NCI-H345 treated with DMSO at 0.1 percent for 48 hours (cell line): Measurements from ENCODE around the gene RAB6C.
"Not testable (repeated sequence)": the region's sequence is repeated elsewhere in the genome, so short reads cannot be mapped to it uniquely, and the experiment has no call there.

Experiments used
- DNase-seq: peaks from one replicate; lab custom pipeline; 2025; ENCODE audit not compliant: unreplicated experiment; lab: John Stamatoyannopoulos, UW

RAB6C gene

DNA sequence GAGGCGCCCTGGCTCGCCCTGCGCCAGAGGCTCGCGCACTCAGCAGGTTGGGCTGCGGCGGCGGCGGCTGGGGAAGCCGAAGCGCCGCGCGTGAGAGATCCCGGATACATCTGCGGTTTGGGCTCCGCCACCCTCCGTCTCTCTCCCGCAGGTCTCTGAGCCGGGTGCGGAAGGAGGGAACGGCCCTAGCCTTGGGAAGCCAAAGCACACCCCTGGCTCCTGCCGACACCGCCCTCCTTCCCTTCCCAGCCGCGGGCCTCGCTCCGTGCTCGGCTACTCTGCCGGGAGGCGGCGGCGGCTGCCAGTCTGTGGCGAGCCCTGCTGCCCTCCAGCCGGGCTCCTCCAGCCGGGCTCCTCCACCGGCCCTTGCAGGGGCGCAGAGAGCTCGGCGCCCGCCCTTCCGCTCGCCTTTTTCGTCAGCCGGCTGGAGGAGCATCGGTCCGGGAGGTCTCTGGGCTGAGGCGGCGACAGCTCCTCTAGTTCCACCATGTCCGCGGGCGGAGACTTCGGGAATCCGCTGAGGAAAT, at the start of gene RAB6C:
Gene RAB6C (plus strand): TSS at position 38 of the 527 bp plus-strand sequence. CDS start 450 bp downstream, at position 488.
- not testable (repeated sequence) for DNase-seq

DNA sequence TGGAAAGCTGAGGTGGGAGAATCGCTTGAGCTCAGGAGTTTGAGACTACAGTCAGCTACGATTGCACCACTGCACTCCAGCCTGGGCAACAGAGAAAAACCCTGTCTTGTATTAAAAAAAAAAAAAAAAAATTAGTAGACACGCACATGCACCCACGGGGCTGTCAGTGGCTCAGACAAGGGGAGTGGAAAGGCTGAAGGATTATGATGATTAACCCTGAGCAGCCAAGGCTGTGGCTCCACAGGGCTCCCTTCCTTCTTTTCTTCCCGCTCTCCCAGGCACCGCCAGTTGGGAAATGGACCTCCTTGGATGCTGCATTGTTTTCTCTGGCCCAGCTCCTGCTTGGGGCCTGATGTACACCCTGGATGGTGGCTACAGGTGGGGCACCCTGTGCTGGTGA, 49.0 kb upstream of the RAB6C start:
- no peak for DNase-seq

DNA sequence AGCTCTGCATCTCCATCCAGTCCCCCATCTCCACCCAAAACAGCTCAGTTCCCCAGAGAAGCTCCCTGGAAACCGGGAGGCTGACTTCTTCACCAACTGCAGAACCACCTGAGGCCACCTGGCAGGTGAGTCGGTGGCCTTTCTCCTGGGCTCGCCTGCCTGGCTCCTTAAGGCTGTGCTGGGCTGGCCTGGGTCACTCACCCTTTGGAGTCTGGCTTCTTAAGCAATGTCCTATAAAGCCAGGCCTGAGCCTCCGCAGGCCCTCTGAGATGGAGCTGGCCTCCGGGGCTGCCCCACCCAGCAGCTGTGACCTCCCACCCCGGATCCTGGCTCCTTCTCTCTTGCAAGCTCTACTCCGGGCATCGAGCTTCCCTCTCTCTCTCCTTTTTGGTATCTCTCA, 46.1 kb upstream of the RAB6C start:
- not testable (repeated sequence) for DNase-seq

DNA sequence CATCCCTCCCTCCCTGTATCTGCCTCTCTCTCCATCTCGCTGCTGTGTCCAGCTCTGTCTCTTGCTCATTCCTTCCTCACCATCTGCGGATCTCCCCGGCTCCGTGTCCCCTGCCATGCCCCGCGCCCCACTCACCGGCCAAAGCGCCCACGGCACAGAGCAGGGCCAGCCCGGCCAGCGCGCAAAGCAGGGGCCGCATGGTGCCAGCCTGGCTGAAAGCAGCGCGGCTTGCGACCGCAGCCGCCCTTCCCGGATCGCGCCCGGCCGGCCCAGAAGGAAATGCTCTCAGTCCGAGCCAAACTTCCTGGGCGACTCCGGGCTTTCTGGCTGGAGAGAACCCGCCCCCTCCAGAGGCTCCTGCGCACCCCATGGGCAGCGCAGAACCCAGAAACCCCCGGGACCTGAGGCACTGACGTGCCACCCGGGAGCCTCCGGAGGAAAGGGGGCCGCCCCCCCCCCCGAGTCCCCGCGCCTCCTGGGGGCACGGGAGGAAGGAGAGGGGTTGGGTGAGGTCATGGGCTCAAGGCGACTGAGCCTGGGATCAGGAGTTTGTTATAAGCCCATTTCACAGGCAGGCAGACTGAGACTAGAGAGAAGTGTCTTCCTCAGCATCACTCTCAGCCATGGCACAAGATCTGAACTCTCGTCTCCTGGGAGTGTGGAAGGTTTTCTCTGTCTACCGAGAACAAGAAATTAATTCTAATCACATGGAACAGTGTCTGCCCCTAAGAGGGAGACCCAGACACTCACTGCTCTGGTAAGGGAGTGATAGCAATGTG, 45.2 kb upstream of the RAB6C start:
- no peak for DNase-seq

DNA sequence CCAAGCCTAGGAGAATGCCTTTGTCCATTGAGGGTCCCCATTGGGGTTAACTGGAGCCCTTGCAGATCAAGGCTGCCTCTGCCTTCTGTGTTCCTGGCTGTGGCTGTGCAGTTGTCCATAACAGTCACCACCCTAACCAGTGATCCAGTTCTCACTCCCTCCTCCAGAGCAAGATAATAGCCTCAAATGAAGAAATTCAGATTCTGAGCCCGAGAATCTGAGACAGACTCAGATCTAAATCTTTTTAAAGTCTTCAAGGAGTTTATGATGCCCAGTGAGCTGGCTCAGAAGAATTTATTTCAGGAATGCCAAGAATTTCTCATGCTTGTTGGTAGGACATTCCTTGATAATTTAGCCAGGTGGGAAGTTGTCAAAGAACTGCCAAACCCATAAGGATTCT, 44.3 kb upstream of the RAB6C start:
- DNase-seq = no peak

DNA sequence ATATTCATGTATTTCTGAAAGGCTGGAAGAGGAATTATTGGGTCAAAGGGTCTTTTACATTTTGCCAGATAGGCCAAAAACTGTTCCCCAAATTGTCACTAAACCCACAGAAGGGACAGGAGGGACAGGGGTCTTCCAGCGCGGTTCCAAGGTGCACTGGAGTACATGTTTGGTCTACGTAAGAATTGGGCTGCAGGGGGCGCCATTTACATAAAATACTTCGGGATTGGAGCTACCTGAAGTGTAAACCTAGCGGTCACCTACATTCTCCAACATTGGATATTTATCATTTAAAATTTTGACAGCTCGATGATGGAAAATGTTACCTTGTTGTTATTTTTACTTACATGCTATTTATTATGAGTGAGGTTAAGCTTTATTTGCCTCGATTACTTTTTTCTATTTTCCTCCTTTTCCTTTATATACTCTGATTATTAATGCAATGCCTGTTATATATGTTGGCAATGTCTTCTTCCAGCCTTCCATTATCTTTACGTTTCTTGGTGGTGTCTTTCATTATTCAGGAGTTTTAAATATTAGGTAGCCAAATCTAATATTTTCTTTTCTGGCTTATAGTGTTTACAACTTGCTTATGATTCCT, 43.0 kb upstream of the RAB6C start:
- no peak for DNase-seq

DNA sequence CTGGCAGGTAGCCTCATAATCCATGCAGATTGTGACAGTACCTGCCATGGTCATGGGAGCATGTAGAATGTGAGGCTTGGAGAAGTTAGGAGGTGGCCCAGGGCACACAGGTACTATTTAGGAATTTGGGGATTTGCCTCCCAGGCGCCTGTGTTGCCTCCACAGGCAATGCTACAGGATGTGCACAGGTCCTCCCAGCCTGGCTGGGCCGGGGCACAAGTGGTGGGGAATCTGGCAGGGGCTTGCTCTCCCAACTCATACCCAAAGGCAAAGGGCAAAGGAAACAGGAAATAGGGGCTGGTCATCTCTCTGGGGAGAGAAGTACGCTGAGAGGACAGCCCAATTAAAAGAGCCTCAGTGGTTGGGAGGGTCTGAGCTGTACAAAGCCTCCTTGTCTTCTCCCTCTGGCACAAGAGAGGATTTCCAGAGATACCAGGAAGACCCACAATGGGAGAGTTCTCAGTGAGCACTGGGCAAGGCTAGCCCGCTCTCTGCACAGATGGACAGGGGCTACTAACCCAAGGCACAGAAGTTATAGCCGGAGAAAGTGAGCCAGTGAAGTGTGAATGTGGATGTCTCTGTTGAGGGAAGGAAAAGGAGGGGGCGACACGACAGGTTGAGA, 40.5 kb upstream of the RAB6C start:
- not testable (repeated sequence) for DNase-seq

DNA sequence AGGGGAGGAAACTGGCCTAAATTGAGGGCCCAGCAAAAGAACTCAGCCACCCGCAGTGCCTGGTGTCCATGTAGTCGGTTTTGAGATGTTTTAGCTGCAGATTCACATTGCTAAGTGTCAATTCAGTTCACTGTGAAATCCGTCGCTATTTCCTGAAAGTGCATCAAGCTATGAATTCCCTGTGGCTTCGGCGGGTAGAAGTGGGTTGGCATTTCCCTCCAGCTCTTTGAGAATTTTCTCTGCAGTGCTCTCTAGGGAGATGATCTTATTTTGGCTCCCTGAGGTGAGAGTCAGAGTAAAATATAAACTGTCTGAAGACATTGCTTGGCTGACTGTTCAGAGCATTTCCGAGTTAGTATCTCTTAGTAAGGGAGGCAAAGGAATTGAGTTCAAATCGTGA, 36.0 kb upstream of the RAB6C start:
- DNase-seq = not testable (repeated sequence)

DNA sequence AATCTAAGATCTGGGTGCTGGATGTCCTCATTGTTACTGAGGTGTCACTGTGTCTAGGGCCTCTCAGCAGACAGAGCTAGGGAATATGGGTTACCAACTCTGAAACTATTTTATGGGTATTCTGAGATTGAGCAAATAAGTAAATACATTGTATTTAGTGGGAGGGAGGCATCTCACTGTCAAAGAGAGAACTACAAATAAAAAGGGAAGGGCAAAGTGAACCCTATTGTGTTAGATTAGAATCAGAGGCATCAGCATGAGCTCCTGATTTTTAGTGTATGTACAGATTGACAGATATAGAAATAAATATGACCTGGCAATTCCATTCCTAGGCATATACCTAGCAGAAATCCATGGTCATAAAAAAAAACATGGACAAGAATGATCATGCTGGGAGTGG, 33.9 kb upstream of the RAB6C start:
- DNase-seq = no peak

DNA sequence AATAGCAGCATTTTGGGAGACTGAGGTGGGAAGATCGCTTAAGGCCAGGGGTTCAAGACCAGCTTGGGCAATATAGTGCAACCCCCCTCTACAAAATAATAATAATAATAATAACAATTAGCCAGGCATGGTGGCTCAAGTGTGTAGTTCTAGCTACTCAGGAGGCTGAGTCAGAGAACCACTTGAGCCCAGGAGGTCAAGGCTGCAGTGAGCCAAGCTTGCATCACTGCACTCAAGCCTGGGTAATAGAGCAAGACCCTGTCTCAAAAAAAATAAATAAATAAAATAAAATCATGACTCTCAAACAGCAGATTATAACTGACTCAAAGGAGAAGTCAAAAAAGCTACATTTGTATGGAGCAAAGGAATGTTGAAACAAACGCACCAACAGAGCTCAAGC, 31.8 kb upstream of the RAB6C start:
- not testable (repeated sequence) for DNase-seq

DNA sequence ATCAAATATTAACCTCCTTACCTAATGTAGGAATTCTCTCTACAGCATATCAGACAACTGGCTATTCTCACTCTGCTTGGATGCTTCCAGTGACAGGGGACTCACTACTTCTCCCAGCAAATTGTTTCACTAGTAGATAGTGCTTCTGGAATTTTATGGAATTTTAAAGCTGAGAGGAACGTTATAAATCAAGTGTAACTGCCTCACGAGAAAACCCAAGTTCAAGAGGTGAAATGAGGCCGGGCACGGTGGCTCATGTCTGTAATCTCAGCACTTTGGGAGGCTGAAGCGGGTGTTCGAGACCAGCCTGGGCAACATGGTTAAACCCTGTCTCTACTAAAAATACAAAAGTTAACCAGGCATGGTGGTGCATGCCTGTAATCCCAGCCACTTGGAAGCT, 23.3 kb upstream of the RAB6C start:
- not testable (repeated sequence) for DNase-seq

DNA sequence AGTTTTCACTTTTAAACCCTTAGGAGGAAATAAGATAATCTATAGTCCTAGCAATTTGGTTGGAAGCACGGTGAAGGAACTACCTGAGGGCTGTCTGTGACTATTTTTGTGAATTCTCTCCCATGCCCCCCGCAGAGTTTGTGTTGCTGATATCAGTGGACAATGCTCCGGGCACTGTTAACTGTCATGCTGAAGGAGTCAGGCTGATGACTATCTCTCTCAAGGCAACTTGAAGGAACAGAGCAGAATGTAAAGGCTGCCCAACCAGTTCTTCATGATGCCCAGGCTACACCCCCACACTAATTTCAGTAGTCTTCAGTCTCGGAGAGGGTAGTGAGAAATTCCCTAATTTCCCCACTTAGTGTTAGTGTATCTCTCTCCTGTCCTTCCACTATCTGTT, 21.6 kb upstream of the RAB6C start:
- no peak for DNase-seq

DNA sequence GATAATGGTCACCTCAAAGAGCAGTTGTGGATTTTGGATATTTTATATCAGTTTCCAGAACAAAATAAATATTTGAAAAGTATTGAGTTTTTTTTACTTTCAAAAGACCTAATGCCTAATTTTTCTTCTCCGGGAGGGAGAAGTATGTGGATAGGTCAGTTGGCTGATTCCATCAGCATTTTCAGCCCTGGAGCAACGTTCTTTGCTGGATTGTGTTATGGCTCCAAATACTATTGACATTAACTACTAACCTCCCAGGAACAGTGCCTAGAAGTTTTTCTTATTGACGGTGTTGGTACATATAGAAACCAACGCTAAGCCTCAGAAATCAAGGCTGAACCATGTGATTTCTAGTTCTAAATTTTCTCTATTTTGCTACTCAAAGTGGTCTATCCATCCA, 20.7 kb upstream of the RAB6C start:
- not testable (repeated sequence) for DNase-seq

DNA sequence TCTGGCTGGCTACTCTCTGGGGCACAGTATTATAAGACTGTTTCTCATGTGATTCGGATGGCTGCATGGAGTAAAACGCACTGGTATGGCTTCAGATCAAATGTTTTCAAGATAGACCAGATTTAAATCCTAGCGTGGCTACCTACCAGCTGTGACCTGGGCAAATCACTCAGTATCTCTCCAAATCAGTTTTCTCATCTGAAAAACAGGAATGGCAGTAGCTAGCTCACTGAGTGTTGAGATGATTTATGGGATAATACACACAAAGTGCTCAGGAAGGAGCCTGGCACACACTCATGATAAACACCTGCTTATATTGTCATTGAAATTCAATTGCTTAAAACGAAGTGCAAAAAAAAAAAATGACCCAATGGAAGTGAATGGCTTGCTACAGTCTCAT, 10.9 kb upstream of the RAB6C start:
- DNase-seq = peak; percentile 47

DNA sequence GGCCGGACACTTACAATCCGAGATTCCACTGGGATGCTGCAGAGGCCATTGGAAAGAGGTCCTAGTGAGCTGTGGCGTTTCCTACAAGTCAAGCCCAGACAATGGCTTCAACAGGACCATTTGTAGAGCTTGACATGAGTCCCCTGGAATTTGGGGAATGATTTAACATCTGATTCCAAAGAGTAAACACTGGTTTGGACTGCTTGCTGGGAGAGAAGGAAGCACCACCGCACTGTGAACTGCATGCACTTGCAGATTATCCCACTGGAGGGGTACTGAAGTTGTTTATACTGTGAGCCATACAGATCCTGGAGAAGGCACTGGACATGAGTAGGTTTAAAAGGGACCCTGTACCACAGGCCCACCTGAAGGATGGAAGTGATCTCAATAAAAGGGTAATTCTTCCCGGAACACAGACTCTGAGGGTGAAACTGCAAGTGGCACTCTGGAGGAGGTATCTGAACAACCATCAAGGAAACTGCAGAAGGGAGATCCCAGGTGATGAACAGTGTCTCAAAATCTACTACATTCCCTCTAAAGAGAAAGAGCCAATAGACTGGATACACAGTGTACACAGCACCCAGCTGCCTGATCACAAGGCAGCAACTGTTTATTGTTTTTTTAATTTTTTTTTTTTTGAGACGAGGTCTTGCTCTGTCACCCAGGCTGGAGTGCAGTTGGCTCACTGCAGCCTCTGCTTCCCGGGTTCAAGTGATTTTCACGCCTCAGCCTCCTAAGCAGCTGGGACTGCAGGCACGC, 4.3 kb upstream of the RAB6C start:
- DNase-seq = no peak

DNA sequence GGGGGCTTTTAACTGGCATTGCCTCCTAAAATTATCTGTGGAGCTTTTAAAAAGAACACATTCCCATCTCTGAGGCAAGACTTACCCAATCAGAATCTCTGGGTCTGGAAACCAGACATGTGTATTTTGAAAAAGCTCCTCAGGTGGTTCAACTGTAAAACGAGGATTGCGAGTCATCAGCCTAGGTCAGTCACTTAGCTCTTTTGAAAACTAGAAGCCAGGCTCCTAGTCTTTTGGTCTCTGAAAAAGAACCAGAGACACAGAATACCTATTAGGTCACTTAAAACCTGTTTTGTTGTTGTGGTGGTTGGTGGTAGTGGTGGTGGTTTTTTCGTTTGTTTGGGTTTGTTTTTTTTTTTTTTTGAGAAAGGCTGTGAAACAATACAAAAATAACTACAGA, 2.5 kb upstream of the RAB6C start:
- not testable (repeated sequence) for DNase-seq

DNA sequence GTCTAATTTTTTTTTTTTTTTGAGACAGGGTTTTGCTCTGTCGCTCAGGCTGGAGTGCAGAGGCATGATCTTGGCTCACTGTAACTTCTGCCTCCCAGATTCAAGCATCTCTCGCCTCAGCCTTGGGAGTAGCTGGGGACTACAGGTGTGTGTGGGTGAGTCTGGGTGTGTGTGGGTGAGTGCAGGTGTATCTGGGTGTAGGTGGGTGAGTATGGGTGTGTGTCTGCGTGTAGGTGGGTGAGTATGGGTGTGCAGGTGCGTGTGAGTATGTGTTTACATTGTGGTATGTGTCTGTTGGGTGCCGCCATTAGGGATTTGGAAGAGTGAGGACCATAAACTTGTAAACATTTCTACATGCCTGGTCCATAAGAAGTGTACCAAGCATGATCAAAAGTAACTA, 1.5 kb upstream of the RAB6C start:
- DNase-seq = no peak

DNA sequence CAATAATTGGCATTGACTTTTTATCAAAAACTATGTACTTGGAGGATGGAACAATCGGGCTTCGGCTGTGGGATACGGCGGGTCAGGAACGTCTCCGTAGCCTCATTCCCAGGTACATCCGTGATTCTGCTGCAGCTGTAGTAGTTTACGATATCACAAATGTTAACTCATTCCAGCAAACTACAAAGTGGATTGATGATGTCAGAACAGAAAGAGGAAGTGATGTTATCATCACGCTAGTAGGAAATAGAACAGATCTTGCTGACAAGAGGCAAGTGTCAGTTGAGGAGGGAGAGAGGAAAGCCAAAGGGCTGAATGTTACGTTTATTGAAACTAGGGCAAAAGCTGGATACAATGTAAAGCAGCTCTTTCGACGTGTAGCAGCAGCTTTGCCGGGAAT, 780 bp downstream of the RAB6C start:
- DNase-seq = not testable (repeated sequence)

DNA sequence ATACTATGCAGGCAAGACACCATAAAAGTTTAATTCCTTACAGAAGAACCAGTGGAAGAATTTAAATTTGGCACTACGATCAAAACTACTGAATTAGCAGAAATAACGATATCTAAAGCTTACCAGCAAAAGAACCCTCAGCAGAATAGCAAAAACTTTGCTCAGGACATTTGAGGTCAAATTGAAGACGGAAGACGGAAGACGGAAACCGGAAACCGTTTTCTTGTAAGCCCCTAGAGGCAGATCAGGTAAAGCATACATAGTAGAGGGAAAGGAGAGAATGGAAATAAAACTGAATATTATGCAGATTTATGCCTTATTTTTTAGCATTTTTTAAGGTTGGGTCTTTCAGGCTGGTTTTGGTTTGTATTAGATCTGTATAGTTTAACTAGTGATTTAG, 2.2 kb downstream of the RAB6C start:
- DNase-seq = not testable (repeated sequence)

DNA sequence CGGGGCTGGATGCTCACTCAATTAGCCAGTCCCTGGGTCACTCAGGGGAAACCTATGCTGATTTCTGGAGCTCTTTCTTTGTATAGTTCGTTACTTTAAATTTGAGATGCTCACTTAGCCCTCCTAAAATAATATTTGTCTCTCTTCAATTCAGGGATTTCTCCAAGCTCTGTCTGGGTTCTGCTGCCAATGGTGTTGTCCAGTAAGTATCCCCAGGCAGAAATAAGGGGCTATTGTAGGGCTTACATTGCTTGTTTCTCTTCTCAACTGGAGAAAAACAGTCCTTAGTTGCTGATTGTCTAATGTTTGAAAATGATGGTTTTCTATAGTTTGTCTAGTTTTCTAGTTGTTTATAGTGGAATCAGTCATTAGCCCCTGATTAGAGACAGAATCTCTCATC, 5.0 kb downstream of the RAB6C start:
- DNase-seq = no peak

DNA sequence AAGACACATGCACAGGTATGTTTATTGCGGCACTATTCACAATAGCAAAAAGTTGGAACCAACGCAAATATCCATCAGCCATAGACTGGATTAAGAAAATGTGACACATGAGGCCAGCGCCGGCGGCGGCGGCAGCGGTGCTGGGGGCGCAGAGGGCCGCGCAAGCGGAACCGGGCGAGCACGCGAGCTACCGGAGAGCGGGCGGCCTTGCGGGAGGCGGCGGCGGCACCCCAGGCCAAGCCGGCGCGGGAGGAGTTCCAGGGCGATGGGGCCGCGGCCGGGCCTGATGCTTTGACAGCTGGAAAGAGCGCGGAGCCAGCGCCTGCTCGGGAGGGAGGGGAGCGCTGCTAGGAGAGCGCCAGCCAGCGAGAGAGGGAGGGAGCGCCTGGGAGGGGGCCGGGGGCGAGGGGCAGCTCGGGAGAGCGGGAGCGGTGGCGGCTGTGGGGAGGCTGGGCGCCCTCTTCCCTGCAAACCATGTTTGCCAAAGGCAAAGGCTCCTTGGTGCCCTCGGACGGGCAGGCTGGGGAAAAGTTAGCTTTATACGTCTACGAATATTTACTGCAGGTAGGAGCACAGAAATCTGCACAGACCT, 13.0 kb downstream of the RAB6C start:
- not testable (repeated sequence) for DNase-seq
